Measurements from ENCODE around the gene SLC25A38.

The SLC25A38 gene

DNA sequence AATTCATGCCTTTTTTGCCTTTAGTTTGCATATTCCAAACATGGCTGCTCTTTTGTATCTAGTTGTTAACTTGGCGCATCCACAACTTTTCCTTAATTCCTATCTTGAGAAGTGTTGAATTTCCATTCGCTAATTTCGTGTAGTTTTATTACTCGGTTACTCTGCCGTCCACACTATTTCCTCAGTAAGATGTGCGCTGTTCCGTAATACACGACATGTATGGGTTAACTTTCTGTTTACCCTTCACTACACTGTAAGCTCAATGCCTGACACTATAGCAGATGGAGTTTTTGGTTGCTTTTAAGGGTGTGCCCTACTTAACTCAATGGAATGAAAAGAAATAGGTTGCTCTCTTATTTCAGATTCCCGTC, 24.1 kb downstream of the SLC25A38 start:
- no peak for DNase-seq (ENCODE audit: low read depth)
- no peak for TF ChIP-seq CTCF (IDR thresholded peaks at IDR 0.05; ENCODE audit: low read depth, low read length, missing control alignments)
- in situ Hi-C loops (cut with HindIII; ENCODE audit: low sequenced_read_pairs), result no loop called here

DNA sequence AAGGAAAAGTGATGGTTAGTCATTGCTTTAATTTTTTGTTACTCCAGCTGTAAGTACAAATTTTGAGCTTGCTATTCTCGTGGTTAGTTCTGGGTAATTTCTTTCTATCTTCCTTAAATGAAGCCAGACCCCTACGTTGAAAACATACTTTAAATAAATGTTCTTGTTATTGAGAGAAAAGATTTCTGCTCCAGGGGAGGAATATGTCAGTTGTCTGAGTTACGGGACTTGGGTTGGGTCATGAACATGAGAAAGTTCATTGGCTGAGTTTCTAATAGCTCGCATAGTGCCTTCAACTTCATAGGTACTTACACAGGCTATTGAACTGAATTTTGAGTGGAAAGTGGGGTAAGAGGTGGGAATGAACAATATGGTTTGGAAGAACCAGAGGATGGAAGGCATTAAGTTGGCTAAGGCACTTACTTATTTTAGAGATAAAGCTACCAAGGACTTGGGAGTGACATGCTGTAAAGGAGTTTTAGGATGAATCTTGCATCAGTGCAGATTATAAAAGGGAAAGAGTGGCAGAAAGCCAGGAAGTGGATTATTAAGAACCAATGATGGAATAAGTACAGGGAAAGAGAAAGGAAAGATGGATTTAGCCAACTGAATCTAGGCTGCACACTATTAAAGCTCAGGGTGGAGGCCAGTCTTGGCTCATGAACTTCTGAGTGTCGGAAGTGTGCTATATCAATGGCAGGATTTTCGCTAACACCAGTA, 24.8 kb downstream of the SLC25A38 start:
- H3K4me3 ChIP-seq (ENCODE audit: low read depth, low read length), result peak overlapping the region; percentile 90
- no peak for TF ChIP-seq CTCF (IDR thresholded peaks at IDR 0.05; ENCODE audit: low read depth, low read length, missing control alignments)
- in situ Hi-C loops (cut with HindIII; ENCODE audit: low sequenced_read_pairs), result no loop called here
- no peak for DNase-seq (ENCODE audit: low read depth)

More for the DNA sequence above, 24.1 kb downstream of the SLC25A38 start:
- peak overlapping the region; percentile 90 for H3K4me3 ChIP-seq (ENCODE audit: low read depth, low read length)

DNA sequence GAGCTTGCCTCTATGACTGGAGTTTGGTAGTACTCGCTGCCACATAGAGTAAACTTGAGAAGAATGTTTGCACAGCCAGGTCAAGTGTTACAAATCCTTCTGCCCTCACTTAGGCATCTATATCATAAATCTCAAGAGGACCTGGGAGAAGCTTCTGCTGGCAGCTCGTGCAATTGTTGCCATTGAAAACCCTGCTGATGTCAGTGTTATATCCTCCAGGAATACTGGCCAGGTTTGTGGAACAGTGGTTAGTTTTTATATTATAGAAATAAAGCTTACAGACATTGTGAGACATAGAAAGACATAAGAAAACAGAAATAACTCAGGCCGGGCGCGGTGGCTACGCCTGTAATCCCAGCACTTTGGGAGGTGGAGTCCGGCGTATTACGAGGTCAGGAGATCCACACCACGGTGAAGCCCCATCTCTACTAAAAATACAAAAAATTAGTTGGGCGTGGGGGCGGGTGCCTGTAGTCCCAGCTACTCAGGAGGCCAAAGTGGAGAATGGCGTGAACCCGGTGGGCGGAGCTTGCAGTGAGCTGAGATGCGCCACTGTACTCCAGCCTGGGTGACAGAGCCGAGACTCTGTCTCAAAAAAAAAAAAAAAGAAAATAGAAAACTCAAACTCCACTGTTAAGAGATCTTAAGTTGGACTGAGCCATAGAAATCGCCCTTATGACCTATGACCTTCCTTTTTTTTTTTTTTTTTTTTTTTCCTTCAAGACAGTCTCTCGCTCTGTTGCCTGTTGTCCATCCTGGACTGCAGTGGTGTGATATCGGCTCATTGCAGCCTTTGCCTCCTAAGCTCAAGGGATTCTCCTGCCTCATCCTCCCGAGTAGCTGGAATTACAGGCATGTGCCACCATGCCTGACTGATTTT, 25.6 kb downstream of the SLC25A38 start:
- TF ChIP-seq CTCF (IDR thresholded peaks at IDR 0.05; ENCODE audit: low read depth, low read length, missing control alignments), result no peak
- peak overlapping the region; percentile 90 for H3K4me3 ChIP-seq (ENCODE audit: low read depth, low read length)
- in situ Hi-C loops (cut with HindIII; ENCODE audit: low sequenced_read_pairs), result no loop called here
- DNase-seq (ENCODE audit: low read depth), result no peak

DNA sequence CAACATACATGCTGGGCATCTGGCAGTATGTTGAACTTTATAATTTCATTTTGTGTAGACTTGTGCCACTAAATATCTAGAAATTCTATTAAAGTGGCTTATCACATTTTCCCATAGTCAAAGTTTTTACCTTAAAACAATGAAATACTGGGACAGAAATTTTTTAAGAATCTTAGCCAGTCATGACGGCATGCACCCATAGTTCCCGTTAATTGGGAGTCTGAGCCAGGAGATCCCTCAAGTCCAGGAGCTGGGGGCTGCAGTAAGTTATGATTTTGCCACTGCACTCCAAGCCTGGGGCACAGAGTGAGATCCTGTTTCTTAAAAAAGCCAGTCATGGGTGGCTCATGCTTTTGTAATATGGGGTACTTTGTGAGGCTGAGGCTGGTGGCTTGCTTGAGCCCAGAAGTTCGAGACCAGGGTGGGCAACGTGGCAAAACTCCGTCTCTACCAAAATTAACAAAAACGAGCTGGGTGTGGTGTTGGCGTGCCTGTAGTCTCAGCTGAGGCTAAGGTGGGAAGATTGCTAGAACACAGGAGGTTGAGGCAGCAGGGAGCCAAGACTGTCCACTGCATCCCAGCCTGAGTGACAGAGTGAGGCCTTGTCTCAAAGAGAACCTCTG, 26.5 kb downstream of the SLC25A38 start:
- no peak for DNase-seq (ENCODE audit: low read depth)
- no peak for TF ChIP-seq CTCF (IDR thresholded peaks at IDR 0.05; ENCODE audit: low read depth, low read length, missing control alignments)
- in situ Hi-C loops (cut with HindIII; ENCODE audit: low sequenced_read_pairs), result no loop called here
- no peak overlapping the region for H3K4me3 ChIP-seq (ENCODE audit: low read depth, low read length)

DNA sequence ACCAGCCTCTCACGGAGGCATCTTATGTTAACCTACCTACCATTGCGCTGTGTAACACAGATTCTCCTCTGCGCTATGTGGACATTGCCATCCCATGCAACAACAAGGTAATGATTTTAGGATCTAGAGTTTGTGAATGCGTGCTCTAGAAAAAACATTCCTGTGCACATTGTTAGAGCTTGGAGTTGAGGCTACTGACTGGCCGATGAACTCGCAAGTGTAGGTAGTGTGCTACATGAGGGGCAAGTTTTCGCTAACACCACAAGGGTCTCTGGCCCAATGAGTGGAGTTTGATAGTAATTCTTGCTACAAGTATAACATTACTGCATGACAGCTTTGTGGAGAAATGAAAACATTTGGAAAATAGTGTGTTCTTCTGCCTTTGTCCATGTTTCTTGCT, 27.7 kb downstream of the SLC25A38 start:
- TF ChIP-seq CTCF (IDR thresholded peaks at IDR 0.05; ENCODE audit: low read depth, low read length, missing control alignments), result no peak
- no peak overlapping the region for H3K4me3 ChIP-seq (ENCODE audit: low read depth, low read length)
- in situ Hi-C loops (cut with HindIII; ENCODE audit: low sequenced_read_pairs), result no loop called here
- no peak for DNase-seq (ENCODE audit: low read depth)

GRCh38 chr3:39412668-39413260, 29.6 kb downstream of the SLC25A38 start:
- in situ Hi-C loops (cut with HindIII; ENCODE audit: low sequenced_read_pairs), result no loop called here
- no peak overlapping the region for H3K4me3 ChIP-seq (ENCODE audit: low read depth, low read length)
- no peak for TF ChIP-seq CTCF (IDR thresholded peaks at IDR 0.05; ENCODE audit: low read depth, low read length, missing control alignments)
- no peak for DNase-seq (ENCODE audit: low read depth)
